ENCODE results near the gene PRSS8.
"Not testable (repeated sequence)": the region's sequence is repeated elsewhere in the genome, so short reads cannot be mapped to it uniquely, and the experiment has no call there.

The PRSS8 gene

GRCh38 chr16:31143011-31143693, 7.6 kb upstream of the PRSS8 start:
- peaks cover 0 to 15% of the 10 kb centered on the region in 2 donors for H3K27me3 ChIP-seq
- H3K9me3 ChIP-seq: no peaks in the 10 kb centered on the region
- H3K4me1 ChIP-seq: peaks cover 4 to 32% (median 19%) of the 10 kb centered on the region in 4 donors
- no peaks in the 10 kb centered on the region for H3K36me3 ChIP-seq
- peak overlapping the region; percentile 51 to 64 for H3K4me3 ChIP-seq
- TF ChIP-seq, protein P1, sequence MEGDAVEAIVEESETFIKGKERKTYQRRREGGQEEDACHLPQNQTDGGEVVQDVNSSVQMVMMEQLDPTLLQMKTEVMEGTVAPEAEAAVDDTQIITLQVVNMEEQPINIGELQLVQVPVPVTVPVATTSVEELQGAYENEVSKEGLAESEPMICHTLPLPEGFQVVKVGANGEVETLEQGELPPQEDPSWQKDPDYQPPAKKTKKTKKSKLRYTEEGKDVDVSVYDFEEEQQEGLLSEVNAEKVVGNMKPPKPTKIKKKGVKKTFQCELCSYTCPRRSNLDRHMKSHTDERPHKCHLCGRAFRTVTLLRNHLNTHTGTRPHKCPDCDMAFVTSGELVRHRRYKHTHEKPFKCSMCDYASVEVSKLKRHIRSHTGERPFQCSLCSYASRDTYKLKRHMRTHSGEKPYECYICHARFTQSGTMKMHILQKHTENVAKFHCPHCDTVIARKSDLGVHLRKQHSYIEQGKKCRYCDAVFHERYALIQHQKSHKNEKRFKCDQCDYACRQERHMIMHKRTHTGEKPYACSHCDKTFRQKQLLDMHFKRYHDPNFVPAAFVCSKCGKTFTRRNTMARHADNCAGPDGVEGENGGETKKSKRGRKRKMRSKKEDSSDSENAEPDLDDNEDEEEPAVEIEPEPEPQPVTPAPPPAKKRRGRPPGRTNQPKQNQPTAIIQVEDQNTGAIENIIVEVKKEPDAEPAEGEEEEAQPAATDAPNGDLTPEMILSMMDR (IDR thresholded peaks at IDR 0.05): no peak
- intact Hi-C loops (cut with DNase I; ENCODE audit: low total_unique reads): loop anchor here (10.0 kb wide), 1 partner anchor 158 kb away; the partner anchor contains the start of gene HSD3B7
- peak overlapping the region; percentile 73 to 78 for H3K27ac ChIP-seq
- peak in 1 of 2 donors; percentile 46 for DNase-seq

GRCh38 chr16:31142109-31143010, 6.8 kb upstream of the PRSS8 start:
- TF ChIP-seq, protein P1 (IDR thresholded peaks at IDR 0.05): peak; percentile 96 to 99

DNA sequence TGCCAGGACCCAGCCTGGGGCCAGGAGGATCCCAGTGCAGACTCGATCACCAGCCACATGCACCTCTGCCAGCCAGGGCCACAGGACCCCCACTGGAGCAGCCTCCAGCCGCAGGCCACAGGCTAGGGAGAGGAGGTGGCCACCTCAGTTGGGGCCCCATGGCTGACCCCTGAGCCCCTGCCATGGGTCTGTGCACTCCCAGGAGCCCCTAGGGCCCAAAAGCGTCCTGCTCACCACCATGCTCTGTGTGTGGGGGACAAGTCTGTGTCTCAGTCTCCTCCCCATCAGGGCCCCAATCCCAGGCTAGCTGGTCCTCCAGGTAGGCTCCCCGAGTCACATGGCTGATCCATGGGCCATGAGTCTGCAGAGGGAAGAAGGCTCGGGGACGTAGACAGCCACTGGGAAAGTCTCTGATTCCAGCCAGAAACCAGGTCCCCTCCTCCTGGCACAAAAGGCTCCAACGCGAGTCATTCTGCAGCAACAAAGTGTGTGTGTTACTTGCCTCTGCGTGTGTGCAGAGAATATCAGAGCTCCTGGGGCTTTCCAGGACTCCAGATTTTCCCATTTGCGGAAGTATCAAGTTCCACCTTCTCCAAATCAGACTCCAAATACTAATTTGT, 6.1 kb upstream of the PRSS8 start:
- Histone ChIP-seq H3K27ac (peak overlapping the region; percentile 73 to 78), H3K27me3 (peaks cover 0 to 6% of the 10 kb centered on the region in 2 donors), H3K36me3 (no peaks in the 10 kb centered on the region), H3K4me3 (peak overlapping the region; percentile 7 to 64), H3K4me1 (peaks cover 4 to 33% (median 19%) of the 10 kb centered on the region in 4 donors), H3K9me3 (no peaks in the 10 kb centered on the region)
- intact Hi-C loops (cut with DNase I; ENCODE audit: low total_unique reads): loop anchor here (10.0 kb wide), 1 partner anchor 157 kb away; the partner anchor contains the start of gene HSD3B7
- DNase-seq: peak in 1 of 2 donors; percentile 83
- TF ChIP-seq, protein P1 (IDR thresholded peaks at IDR 0.05): no peak

More at GRCh38 chr16:31142109-31143010, 6.8 kb upstream of the PRSS8 start:
- no peaks in the 10 kb centered on the region for H3K36me3 ChIP-seq
- H3K4me3 ChIP-seq: peak overlapping the region; percentile 51 to 64
- peaks cover 4 to 33% (median 19%) of the 10 kb centered on the region in 4 donors for H3K4me1 ChIP-seq
- peaks cover 0 to 10% of the 10 kb centered on the region in 2 donors for H3K27me3 ChIP-seq
- peak overlapping the region; percentile 73 to 78 for H3K27ac ChIP-seq
- intact Hi-C loops (cut with DNase I; ENCODE audit: low total_unique reads): loop anchor here (10.0 kb wide), 1 partner anchor 158 kb away; the partner anchor contains the start of gene HSD3B7
- no peaks in the 10 kb centered on the region for H3K9me3 ChIP-seq
- DNase-seq: peak; percentile 99 to 100

DNA sequence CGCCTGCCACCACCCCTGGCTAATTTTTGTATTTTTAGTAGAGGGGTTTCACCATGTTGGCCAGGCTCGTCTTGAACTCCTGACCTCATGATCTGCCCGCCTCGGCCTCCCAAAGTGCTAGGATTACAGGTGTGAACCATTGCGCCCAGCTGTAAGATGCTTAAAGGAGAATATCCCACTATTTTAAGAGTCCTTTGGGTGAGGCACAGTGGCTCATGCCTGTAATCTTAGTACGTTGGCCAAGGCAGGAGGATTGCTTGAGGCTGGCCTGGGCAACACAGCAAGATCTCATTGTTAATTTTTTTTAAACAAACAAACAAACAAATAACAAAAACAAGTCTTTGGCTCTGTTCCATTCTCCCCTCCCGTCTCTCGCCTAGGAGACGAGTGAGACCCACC, 5.5 kb upstream of the PRSS8 start:
- not testable (repeated sequence) for H3K27me3 ChIP-seq, DNase-seq, H3K36me3 ChIP-seq, H3K9me3 ChIP-seq, H3K4me3 ChIP-seq
- H3K27ac ChIP-seq: peak overlapping the region; percentile 73 to 78
- peaks cover 4 to 34% (median 19%) of the 10 kb centered on the region in 4 donors for H3K4me1 ChIP-seq
- intact Hi-C loops (cut with DNase I; ENCODE audit: low total_unique reads): loop anchor here (10.0 kb wide), 1 partner anchor 156 kb away; the partner anchor contains the start of gene HSD3B7

DNA sequence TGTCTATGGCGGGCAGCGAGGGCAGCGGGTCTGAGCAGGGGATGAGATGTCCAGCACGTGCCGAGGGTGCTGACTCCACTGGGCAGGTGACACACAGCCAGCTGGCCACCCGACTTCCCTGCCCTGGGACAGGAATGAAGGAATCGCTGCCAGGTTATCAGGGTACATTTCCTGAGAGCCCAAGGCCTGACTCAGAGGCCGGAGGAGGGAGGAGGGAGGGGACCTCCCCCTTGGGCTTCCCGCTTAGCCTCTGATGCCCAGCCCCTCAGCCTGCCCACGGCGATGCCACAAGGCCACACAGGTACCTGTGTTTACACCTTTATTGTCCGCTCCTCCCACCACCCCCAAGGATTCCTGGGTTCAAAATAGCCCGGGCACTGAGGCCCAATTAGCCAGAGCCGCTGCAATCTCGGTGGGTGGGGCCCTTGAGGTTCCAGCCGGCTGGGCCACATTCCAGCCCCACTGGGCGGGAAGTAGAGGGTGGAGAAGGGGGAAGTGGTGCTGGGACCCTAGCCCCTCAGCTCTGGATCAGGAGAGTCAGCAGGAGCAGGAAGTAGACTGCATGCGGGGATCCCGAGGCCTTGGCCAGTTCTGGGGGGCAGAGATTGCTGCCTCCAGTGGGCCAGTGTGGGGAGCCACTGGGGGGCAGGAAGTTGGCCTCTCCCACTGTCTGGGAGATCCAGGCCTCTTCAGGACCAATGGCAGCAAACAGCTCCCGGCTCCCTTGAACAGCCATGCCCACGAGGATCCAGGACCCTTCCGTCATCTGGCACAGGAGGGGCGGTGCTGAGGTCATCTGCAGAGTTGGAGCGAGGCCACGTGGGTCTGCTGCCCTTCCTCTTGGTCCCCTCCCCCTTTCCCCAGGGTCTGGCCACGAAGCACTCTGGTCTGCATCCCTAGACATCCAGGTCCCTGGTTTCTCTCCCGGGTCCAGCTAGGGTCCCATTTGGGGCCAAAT, 3.4 kb upstream of the PRSS8 start:
- no peaks in the 10 kb centered on the region for H3K9me3 ChIP-seq
- TF ChIP-seq, protein P1 (IDR thresholded peaks at IDR 0.05): no peak
- no peak overlapping the region for H3K27ac ChIP-seq
- peaks cover 0 to 12% of the 10 kb centered on the region in 2 donors for H3K27me3 ChIP-seq
- peak overlapping the region in 1 of 2 donors; percentile 12 for H3K4me3 ChIP-seq
- intact Hi-C loops (cut with DNase I; ENCODE audit: low total_unique reads): no loop called here
- peaks cover 4 to 49% (median 19%) of the 10 kb centered on the region in 4 donors for H3K4me1 ChIP-seq
- DNase-seq: no peak
- H3K36me3 ChIP-seq: no peaks in the 10 kb centered on the region

- H3K27ac ChIP-seq; intact Hi-C loops (cut with DNase I; ENCODE audit: low total_unique reads); DNase-seq; H3K9me3 ChIP-seq; H3K4me3 ChIP-seq: not testable (repeated sequence)
- Histone ChIP-seq H3K36me3 (peaks cover 0 to 14% (median 0%) of the 10 kb centered on the region in 3 donors), H3K27me3 (peaks cover 0 to 14% of the 10 kb centered on the region in 2 donors), H3K4me1 (peaks cover 4 to 41% (median 13%) of the 10 kb centered on the region in 4 donors)
These were observed 1.4 kb upstream of the PRSS8 start for GRCh38 chr16:31136822-31137499.
